ENCODE data around the gene CLRN3. TPM values are rescaled to one million over a fixed set of nuclear protein-coding genes. Genes with fewer than 3 reads are reported as not detected.

CLRN3 gene
- total RNA-seq, 1 donor from 2014 or later, result not detected

- TF ChIP-seq CTCF (conservative IDR thresholded peaks at IDR 0.05), result no peak
- DNase-seq (ENCODE audit: low read depth, low spot score), result no peak
- Mint-ChIP-seq H3K4me1 (no peaks in the 10 kb centered on the region), H3K4me3 (no peak overlapping the region), H3K9me3 (peaks cover 14% of the 10 kb centered on the region), H3K27ac (ENCODE audit: unreplicated experiment) (no peak overlapping the region), H3K36me3 (ENCODE audit: low read depth) (peaks cover 5% of the 10 kb centered on the region), H3K27me3 (ENCODE audit: low read depth) (no peaks in the 10 kb centered on the region)
Measured at GRCh38 chr10:127863231-127863825, 29.4 kb downstream of the CLRN3 start.

GRCh38 chr10:127860592-127860991 lies 32.1 kb downstream of the CLRN3 start:
- H3K4me3 Mint-ChIP-seq, result no peak overlapping the region
- no peaks in the 10 kb centered on the region for H3K27me3 Mint-ChIP-seq (ENCODE audit: low read depth)
- DNase-seq (ENCODE audit: low read depth, low spot score), result no peak
- peaks cover 8% of the 10 kb centered on the region for H3K4me1 Mint-ChIP-seq
- peaks cover 14% of the 10 kb centered on the region for H3K9me3 Mint-ChIP-seq
- H3K27ac Mint-ChIP-seq (ENCODE audit: unreplicated experiment), result no peak overlapping the region
- no peak for TF ChIP-seq CTCF (conservative IDR thresholded peaks at IDR 0.05)
- peaks cover 5% of the 10 kb centered on the region for H3K36me3 Mint-ChIP-seq (ENCODE audit: low read depth)

- no peak overlapping the region for H3K4me3 Mint-ChIP-seq
- H3K4me1 Mint-ChIP-seq, result peaks cover 27% of the 10 kb centered on the region
- no peaks in the 10 kb centered on the region for H3K36me3 Mint-ChIP-seq (ENCODE audit: low read depth)
- H3K27ac Mint-ChIP-seq (ENCODE audit: unreplicated experiment), result no peak overlapping the region
- H3K27me3 Mint-ChIP-seq (ENCODE audit: low read depth), result no peaks in the 10 kb centered on the region
- DNase-seq (ENCODE audit: low read depth, low spot score), result no peak
- H3K9me3 Mint-ChIP-seq, result no peaks in the 10 kb centered on the region
- no peak for TF ChIP-seq CTCF (conservative IDR thresholded peaks at IDR 0.05)
Measured at GRCh38 chr10:127855976-127856375, 36.8 kb downstream of the CLRN3 start.

GRCh38 chr10:127855591-127855881 lies 37.2 kb downstream of the CLRN3 start:
- H3K4me3 Mint-ChIP-seq, result no peak overlapping the region
- H3K9me3 Mint-ChIP-seq, result no peaks in the 10 kb centered on the region
- TF ChIP-seq CTCF (conservative IDR thresholded peaks at IDR 0.05), result no peak
- H3K4me1 Mint-ChIP-seq, result peaks cover 27% of the 10 kb centered on the region
- H3K36me3 Mint-ChIP-seq (ENCODE audit: low read depth), result no peaks in the 10 kb centered on the region
- DNase-seq (ENCODE audit: low read depth, low spot score), result no peak
- H3K27me3 Mint-ChIP-seq (ENCODE audit: low read depth), result no peaks in the 10 kb centered on the region
- H3K27ac Mint-ChIP-seq (ENCODE audit: unreplicated experiment), result no peak overlapping the region

GRCh38 chr10:127854769-127855590 lies 37.8 kb downstream of the CLRN3 start:
- H3K4me1 Mint-ChIP-seq, result peaks cover 27% of the 10 kb centered on the region
- H3K9me3 Mint-ChIP-seq, result no peaks in the 10 kb centered on the region
- H3K27ac Mint-ChIP-seq (ENCODE audit: unreplicated experiment), result no peak overlapping the region
- TF ChIP-seq CTCF (conservative IDR thresholded peaks at IDR 0.05), result no peak
- no peaks in the 10 kb centered on the region for H3K27me3 Mint-ChIP-seq (ENCODE audit: low read depth)
- no peak overlapping the region for H3K4me3 Mint-ChIP-seq
- no peaks in the 10 kb centered on the region for H3K36me3 Mint-ChIP-seq (ENCODE audit: low read depth)
- DNase-seq (ENCODE audit: low read depth, low spot score), result no peak
